RPMI7951 (cell line): ENCODE results near the gene RASGRF1. TPM values are rescaled to one million over a fixed set of nuclear protein-coding genes. Genes with fewer than 3 reads are reported as not detected.
"Not testable (repeated sequence)": the region's sequence is repeated elsewhere in the genome, so short reads cannot be mapped to it uniquely, and the experiment has no call there.

ENCODE experiments used
- DNase-seq: peaks from one replicate; pipeline ENCODE4 v3.0.0-alpha.2; 2012; ENCODE audit warnings: low read depth
- total RNA-seq: library from RNA; depleted of rRNA; stranded (reverse); fragments of >200 nt; shearing (Covaris generic); gene quantifications from 2 replicates; pipeline ENCODE4 v1.2.3, GENCODE V29; 2014; rRNA removed

The RASGRF1 gene, protein sequence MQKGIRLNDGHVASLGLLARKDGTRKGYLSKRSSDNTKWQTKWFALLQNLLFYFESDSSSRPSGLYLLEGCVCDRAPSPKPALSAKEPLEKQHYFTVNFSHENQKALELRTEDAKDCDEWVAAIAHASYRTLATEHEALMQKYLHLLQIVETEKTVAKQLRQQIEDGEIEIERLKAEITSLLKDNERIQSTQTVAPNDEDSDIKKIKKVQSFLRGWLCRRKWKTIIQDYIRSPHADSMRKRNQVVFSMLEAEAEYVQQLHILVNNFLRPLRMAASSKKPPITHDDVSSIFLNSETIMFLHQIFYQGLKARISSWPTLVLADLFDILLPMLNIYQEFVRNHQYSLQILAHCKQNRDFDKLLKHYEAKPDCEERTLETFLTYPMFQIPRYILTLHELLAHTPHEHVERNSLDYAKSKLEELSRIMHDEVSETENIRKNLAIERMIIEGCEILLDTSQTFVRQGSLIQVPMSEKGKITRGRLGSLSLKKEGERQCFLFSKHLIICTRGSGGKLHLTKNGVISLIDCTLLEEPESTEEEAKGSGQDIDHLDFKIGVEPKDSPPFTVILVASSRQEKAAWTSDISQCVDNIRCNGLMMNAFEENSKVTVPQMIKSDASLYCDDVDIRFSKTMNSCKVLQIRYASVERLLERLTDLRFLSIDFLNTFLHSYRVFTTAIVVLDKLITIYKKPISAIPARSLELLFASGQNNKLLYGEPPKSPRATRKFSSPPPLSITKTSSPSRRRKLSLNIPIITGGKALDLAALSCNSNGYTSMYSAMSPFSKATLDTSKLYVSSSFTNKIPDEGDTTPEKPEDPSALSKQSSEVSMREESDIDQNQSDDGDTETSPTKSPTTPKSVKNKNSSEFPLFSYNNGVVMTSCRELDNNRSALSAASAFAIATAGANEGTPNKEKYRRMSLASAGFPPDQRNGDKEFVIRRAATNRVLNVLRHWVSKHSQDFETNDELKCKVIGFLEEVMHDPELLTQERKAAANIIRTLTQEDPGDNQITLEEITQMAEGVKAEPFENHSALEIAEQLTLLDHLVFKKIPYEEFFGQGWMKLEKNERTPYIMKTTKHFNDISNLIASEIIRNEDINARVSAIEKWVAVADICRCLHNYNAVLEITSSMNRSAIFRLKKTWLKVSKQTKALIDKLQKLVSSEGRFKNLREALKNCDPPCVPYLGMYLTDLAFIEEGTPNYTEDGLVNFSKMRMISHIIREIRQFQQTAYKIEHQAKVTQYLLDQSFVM (N-terminal part only)
- total RNA-seq, result 7.5 and 8.7 TPM in 2 replicates

- peak; percentile 11 for DNase-seq
These were observed at the start of gene RASGRF1 for GRCh38 chr15:79090487-79091203. Gene RASGRF1 (minus strand): TSS chr15:79090780. CDS start chr15:79090498, 282 bp downstream.

DNA sequence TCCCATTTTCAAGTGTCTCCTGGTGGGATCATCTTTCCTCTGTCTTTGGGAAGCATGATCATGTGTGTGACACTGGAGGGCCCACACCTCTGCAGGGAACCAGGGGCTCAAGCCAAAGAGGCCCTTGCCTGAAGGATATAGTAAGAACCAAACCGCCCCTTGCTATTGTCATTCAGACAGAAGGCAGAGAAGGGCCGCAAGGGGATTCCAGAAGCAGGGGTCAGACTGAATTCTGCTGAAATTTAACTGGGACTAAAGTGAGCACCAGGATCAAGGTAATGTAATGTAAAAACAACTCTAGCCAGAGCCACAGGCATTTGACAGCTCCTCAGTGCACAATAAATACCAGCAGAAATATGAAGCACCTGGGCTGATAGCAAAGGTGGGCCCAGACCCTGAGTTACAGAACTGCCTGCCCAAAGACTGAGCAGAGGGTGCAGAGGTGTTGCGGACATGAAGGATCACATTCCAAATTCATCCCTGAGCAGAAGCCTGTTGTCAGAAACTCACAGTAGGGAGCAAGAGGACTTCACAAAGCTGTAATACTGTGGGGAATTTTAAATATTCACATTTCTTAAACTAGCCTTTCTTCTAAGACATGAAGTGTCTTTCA lies 46.0 kb upstream of the RASGRF1 start:
- no peak for DNase-seq

GRCh38 chr15:79133309-79133708 lies 42.7 kb upstream of the RASGRF1 start:
- DNase-seq, result no peak

DNA sequence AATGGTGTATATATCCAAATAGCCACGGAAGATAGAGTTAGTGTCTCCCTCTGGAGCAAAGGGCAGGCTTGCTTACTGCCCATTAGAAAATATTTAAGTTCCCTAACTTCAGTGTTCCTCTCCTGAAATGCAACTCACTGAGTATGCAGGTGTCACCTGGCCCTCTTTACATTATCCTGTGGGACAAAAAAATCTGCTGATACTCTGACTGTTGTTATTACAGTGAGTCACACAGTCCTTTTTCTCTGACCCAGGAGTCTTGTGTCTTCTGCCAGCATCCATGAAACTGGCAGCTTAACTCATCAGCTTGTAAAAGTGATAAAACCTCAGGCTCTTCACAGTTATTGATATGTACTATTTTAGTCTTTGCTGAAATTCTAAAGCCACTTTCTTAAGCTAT lies 42.2 kb upstream of the RASGRF1 start:
- no peak for DNase-seq

GRCh38 chr15:79132361-79132760 lies 41.8 kb upstream of the RASGRF1 start:
- no peak for DNase-seq

DNA sequence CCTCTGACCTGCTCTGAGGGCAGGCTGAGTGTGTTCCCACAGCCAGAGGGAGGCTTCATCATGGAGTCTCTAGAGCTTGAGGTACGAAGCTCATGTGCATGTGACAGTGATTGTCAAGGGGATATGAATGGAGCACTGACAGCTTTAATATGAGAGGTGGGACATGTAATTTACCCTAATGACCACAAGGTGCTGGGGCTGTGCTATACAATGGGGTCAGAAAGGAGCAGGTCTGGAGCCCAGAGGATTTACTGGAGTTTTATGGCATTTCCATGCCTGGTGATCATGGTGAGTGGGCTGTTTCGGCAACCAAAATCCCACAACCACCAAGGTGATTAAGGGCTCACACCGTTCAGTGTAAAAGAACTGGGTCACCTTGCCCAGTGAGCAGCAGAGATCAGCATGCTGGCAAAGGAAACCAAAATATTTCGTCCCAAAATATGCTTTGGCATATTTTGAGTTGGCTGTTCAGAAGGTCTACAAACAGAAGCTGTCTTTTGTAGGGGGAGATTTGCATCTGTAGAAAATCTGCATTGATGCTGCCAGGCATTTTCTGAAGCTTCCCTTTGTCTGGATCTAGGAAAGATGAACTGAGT lies 40.1 kb upstream of the RASGRF1 start:
- DNase-seq, result no peak

- no peak for DNase-seq
These were observed 38.7 kb upstream of the RASGRF1 start for GRCh38 chr15:79129235-79129634.

DNA sequence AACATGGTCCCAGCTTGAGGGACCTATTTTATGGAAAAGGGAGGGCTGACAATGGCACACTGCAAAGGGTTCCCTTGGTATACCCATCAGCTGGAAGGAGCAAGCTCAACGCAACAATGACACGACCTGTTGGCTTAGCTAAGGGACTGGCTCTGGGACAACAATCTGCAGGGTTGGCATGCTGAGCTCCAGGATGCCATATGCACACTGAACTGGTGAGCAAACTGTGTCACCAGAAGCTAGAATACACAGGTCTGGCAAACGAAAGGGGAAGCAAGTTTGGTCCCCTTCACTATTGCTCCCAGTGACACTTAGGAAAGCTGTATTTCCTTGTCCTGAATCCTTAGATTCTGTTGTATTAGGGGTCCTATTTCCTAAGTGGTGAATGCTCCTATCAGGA lies 38.0 kb upstream of the RASGRF1 start:
- DNase-seq, result no peak

GRCh38 chr15:79124388-79124787 lies 33.8 kb upstream of the RASGRF1 start:
- no peak for DNase-seq

GRCh38 chr15:79122991-79123390 lies 32.4 kb upstream of the RASGRF1 start:
- DNase-seq, result peak; percentile 15

DNA sequence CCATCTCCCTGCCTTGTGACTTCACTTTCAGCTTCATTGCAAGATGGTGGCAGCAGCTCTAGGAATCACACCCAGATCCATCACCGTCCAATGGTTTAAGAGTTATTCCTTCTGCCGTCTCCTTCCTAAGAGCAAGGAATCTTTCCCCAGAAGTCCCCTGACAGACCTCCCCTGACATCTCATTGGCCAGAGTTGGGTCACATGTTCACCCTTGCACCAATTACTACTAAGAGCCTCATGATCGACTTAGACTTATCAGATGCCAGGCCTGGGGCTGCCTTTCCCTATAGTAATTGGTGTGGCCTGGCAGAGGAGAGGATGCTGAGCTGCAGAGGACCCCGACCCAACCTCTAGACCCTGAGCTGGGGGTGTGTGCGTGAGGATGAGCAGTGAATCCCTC lies 31.8 kb upstream of the RASGRF1 start:
- no peak for DNase-seq

DNA sequence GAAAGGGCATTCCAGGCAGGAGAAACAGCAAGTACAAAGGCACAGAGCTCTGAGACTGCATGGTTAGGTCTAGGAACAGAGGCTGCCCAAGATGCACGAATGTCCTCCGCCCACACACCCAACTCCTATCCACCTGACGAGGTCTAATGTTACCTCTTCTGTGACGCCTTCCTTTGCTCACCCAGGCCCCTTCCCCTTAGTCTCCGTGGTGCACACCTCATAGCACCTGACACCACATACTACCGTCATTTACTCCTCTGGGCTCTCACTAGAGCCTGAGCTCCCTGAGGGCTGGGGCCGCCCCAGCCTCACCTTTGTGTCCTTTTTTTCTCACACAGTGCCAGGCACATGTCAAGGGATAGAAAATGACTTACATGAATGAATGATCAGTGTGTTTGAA lies 31.0 kb upstream of the RASGRF1 start:
- no peak for DNase-seq

DNA sequence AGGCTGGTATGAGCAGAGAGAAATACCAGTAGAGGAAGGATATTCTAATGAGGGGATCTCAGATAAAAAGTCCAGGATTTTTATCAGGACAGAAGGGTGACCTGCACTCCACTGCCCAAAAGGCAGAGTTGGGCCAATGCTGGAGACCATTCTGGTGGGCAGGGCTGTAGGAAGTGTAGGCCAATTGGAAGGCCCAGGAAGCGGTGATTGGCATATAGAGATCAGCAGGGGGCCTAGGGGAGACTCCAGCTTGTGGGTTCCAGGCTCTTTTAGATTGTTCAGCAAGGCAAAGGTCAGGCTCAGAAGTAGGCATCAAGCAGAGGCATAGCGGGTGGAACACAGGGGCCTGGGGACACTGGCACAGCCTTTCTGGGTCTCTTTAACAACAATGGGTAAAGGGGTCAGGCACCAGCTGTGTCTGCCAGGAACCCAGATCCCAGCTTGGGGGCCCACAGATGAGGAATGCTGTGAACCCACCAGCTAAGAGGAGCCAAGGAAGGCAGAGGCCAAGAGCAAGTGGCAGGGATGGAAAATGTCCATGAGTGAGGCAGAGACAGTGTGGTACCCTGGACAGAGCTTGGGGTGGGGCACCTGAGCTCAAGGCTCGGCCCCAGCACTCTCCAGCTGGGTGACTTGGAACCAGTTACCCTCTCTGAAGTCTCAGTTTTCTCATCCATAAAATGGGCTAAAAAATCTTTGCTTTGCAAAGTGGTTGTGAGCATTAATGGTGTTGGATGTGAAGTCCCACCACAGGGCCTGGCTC lies 27.0 kb upstream of the RASGRF1 start:
- no peak for DNase-seq

DNA sequence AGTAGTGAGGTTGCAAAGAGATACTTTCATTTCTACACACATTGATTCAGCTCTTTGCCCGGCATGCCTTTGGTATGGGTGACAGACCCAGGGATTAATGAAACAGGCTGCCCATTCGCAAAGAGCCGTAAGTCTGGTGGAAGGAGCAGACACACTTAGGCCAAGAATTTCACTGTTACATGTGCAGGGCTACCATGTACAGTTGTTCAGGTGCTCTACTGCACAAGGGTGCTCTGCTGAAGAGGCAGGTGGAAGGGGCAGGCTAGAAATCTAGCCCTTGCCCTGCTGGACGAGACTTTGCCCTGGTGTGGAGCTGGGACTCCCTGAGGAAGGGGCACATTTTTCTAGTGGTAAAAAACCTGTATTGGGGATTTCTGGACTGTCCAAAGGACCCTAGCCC lies 26.2 kb upstream of the RASGRF1 start:
- no peak for DNase-seq

GRCh38 chr15:79115986-79116665 lies 25.5 kb upstream of the RASGRF1 start:
- DNase-seq, result no peak

GRCh38 chr15:79113831-79114230 lies 23.3 kb upstream of the RASGRF1 start:
- no peak for DNase-seq

GRCh38 chr15:79111404-79111803 lies 20.8 kb upstream of the RASGRF1 start:
- not testable (repeated sequence) for DNase-seq

GRCh38 chr15:79105141-79105540 lies 14.6 kb upstream of the RASGRF1 start:
- DNase-seq, result no peak

DNA sequence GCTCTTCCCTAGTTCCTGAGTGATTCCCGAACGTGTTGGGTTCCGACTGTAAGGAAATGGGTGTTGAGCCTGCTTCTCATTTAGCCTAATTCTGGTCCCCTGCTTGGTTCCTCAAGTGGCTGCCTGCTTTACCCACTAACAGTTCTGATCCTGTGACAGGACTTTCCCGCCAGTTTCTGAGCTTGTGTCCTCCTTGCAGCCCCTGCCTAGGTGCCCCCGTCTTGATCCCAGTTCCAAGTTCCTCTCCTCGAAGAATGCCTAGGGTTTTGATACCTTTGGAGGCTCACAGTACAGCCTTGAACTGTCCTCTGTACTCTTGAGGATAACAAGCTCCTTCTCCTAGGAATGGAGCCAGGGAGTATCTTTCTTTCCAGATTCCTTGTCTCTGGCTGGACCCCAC lies 12.0 kb upstream of the RASGRF1 start:
- DNase-seq, result no peak
